ENCODE results near the gene AUTS2. TPM values are rescaled to one million over a fixed set of nuclear protein-coding genes. Genes with fewer than 3 reads are reported as not detected.

The AUTS2 gene
- total RNA-seq, 1 experiment from 2014 or later = not detected

GRCh38 chr7:69735582-69735981 is 137.3 kb downstream of the AUTS2 start:
- no peak for DNase-seq (ENCODE audit: low read depth in 1 of 2, low spot score in 2 of 2)
- Histone ChIP-seq H3K36me3 (no peaks in the 10 kb centered on the region), H3K9me3 (replicated peaks) (no peaks in the 10 kb centered on the region), H3K4me3 (no peak overlapping the region), H3K27ac (no peak overlapping the region), H3K27me3 (replicated peaks) (no peaks in the 10 kb centered on the region), H3K4me1 (replicated peaks) (no peaks in the 10 kb centered on the region)

GRCh38 chr7:69736126-69736810 is 138.0 kb downstream of the AUTS2 start:
- H3K4me1 ChIP-seq (replicated peaks) = no peaks in the 10 kb centered on the region
- no peaks in the 10 kb centered on the region for H3K27me3 ChIP-seq (replicated peaks)
- no peak overlapping the region for H3K27ac ChIP-seq
- no peak overlapping the region for H3K4me3 ChIP-seq
- no peaks in the 10 kb centered on the region for H3K36me3 ChIP-seq
- DNase-seq (ENCODE audit: low read depth in 1 of 2, low spot score in 2 of 2) = no peak
- H3K9me3 ChIP-seq (replicated peaks) = no peaks in the 10 kb centered on the region

- no peak overlapping the region for H3K27ac ChIP-seq
- H3K27me3 ChIP-seq (replicated peaks) = no peaks in the 10 kb centered on the region
- H3K4me3 ChIP-seq = no peak overlapping the region
- no peaks in the 10 kb centered on the region for H3K9me3 ChIP-seq (replicated peaks)
- no peak for DNase-seq (ENCODE audit: low read depth in 1 of 2, low spot score in 2 of 2)
- H3K36me3 ChIP-seq = no peaks in the 10 kb centered on the region
- no peaks in the 10 kb centered on the region for H3K4me1 ChIP-seq (replicated peaks)
These were observed 140.2 kb downstream of the AUTS2 start for GRCh38 chr7:69738396-69738951.

GRCh38 chr7:69739190-69739589 is 140.9 kb downstream of the AUTS2 start:
- Histone ChIP-seq H3K27ac (no peak overlapping the region), H3K27me3 (replicated peaks) (no peaks in the 10 kb centered on the region), H3K4me3 (no peak overlapping the region), H3K9me3 (replicated peaks) (no peaks in the 10 kb centered on the region), H3K36me3 (no peaks in the 10 kb centered on the region), H3K4me1 (replicated peaks) (no peaks in the 10 kb centered on the region)
- no peak for DNase-seq (ENCODE audit: low read depth in 1 of 2, low spot score in 2 of 2)

GRCh38 chr7:69739931-69740431 is 141.7 kb downstream of the AUTS2 start:
- no peak for DNase-seq (ENCODE audit: low read depth in 1 of 2, low spot score in 2 of 2)
- Histone ChIP-seq H3K27me3 (replicated peaks) (no peaks in the 10 kb centered on the region), H3K4me1 (replicated peaks) (no peaks in the 10 kb centered on the region), H3K4me3 (no peak overlapping the region), H3K36me3 (no peaks in the 10 kb centered on the region), H3K9me3 (replicated peaks) (no peaks in the 10 kb centered on the region), H3K27ac (no peak overlapping the region)

GRCh38 chr7:69742237-69742636 is 144.0 kb downstream of the AUTS2 start:
- H3K4me3 ChIP-seq = no peak overlapping the region
- H3K27me3 ChIP-seq (replicated peaks) = no peaks in the 10 kb centered on the region
- no peak overlapping the region for H3K27ac ChIP-seq
- no peaks in the 10 kb centered on the region for H3K4me1 ChIP-seq (replicated peaks)
- H3K36me3 ChIP-seq = no peaks in the 10 kb centered on the region
- no peak for DNase-seq (ENCODE audit: low read depth in 1 of 2, low spot score in 2 of 2)
- no peaks in the 10 kb centered on the region for H3K9me3 ChIP-seq (replicated peaks)

GRCh38 chr7:69743436-69743835 is 145.2 kb downstream of the AUTS2 start:
- Histone ChIP-seq H3K4me3 (no peak overlapping the region), H3K27ac (no peak overlapping the region), H3K36me3 (no peaks in the 10 kb centered on the region), H3K27me3 (replicated peaks) (no peaks in the 10 kb centered on the region), H3K4me1 (replicated peaks) (no peaks in the 10 kb centered on the region), H3K9me3 (replicated peaks) (no peaks in the 10 kb centered on the region)
- no peak for DNase-seq (ENCODE audit: low read depth in 1 of 2, low spot score in 2 of 2)

- no peak for DNase-seq (ENCODE audit: low read depth in 1 of 2, low spot score in 2 of 2)
- Histone ChIP-seq H3K27me3 (replicated peaks) (no peaks in the 10 kb centered on the region), H3K9me3 (replicated peaks) (no peaks in the 10 kb centered on the region), H3K36me3 (no peaks in the 10 kb centered on the region), H3K4me3 (no peak overlapping the region), H3K4me1 (replicated peaks) (no peaks in the 10 kb centered on the region), H3K27ac (no peak overlapping the region)
These were observed 145.8 kb downstream of the AUTS2 start for GRCh38 chr7:69744026-69744425.

GRCh38 chr7:69746383-69746782 is 148.1 kb downstream of the AUTS2 start:
- H3K4me3 ChIP-seq = no peak overlapping the region
- no peaks in the 10 kb centered on the region for H3K9me3 ChIP-seq (replicated peaks)
- DNase-seq (ENCODE audit: low read depth in 1 of 2, low spot score in 2 of 2) = no peak
- no peaks in the 10 kb centered on the region for H3K4me1 ChIP-seq (replicated peaks)
- H3K27me3 ChIP-seq (replicated peaks) = no peaks in the 10 kb centered on the region
- H3K27ac ChIP-seq = no peak overlapping the region
- H3K36me3 ChIP-seq = no peaks in the 10 kb centered on the region

- no peaks in the 10 kb centered on the region for H3K9me3 ChIP-seq (replicated peaks)
- H3K36me3 ChIP-seq = no peaks in the 10 kb centered on the region
- H3K27ac ChIP-seq = no peak overlapping the region
- H3K4me1 ChIP-seq (replicated peaks) = no peaks in the 10 kb centered on the region
- no peaks in the 10 kb centered on the region for H3K27me3 ChIP-seq (replicated peaks)
- no peak for DNase-seq (ENCODE audit: low read depth in 1 of 2, low spot score in 2 of 2)
- H3K4me3 ChIP-seq = no peak overlapping the region
These were observed 148.9 kb downstream of the AUTS2 start for GRCh38 chr7:69747144-69747543.

- DNase-seq (ENCODE audit: low read depth in 1 of 2, low spot score in 2 of 2) = no peak
- Histone ChIP-seq H3K4me3 (no peak overlapping the region), H3K4me1 (replicated peaks) (no peaks in the 10 kb centered on the region), H3K36me3 (no peaks in the 10 kb centered on the region), H3K9me3 (replicated peaks) (no peaks in the 10 kb centered on the region), H3K27me3 (replicated peaks) (no peaks in the 10 kb centered on the region), H3K27ac (no peak overlapping the region)
These were observed 150.3 kb downstream of the AUTS2 start for GRCh38 chr7:69748530-69748929.

GRCh38 chr7:69749372-69749979 is 151.2 kb downstream of the AUTS2 start:
- no peak for DNase-seq (ENCODE audit: low read depth in 1 of 2, low spot score in 2 of 2)
- Histone ChIP-seq H3K9me3 (replicated peaks) (no peaks in the 10 kb centered on the region), H3K36me3 (no peaks in the 10 kb centered on the region), H3K27me3 (replicated peaks) (no peaks in the 10 kb centered on the region), H3K4me1 (replicated peaks) (no peaks in the 10 kb centered on the region), H3K4me3 (no peak overlapping the region), H3K27ac (no peak overlapping the region)

GRCh38 chr7:69749994-69750393 is 151.7 kb downstream of the AUTS2 start:
- DNase-seq (ENCODE audit: low read depth in 1 of 2, low spot score in 2 of 2) = no peak
- Histone ChIP-seq H3K9me3 (replicated peaks) (no peaks in the 10 kb centered on the region), H3K27me3 (replicated peaks) (no peaks in the 10 kb centered on the region), H3K4me1 (replicated peaks) (no peaks in the 10 kb centered on the region), H3K27ac (no peak overlapping the region), H3K4me3 (no peak overlapping the region), H3K36me3 (no peaks in the 10 kb centered on the region)

GRCh38 chr7:69751026-69751425 is 152.8 kb downstream of the AUTS2 start:
- Histone ChIP-seq H3K27ac (no peak overlapping the region), H3K27me3 (replicated peaks) (no peaks in the 10 kb centered on the region), H3K9me3 (replicated peaks) (no peaks in the 10 kb centered on the region), H3K36me3 (no peaks in the 10 kb centered on the region), H3K4me1 (replicated peaks) (no peaks in the 10 kb centered on the region), H3K4me3 (no peak overlapping the region)
- DNase-seq (ENCODE audit: low read depth in 1 of 2, low spot score in 2 of 2) = no peak

Measured in SJSA1 (cell line).